Esophagus muscularis mucosa (tissue), 3 donors: ENCODE measurements around the gene KANK3.
"Not testable (repeated sequence)": the region's sequence is repeated elsewhere in the genome, so short reads cannot be mapped to it uniquely, and the experiment has no call there.

Experiments used
- POLR2A ChIP-seq: fragments of 450-650 bp; IDR thresholded peaks from one replicate; pipeline ENCODE4 v1.6.1; 2017; ENCODE audit warnings: antibody characterized with exemption, moderate library complexity, mild to moderate bottlenecking, low read depth
- TF ChIP-seq, protein P1 (sequence below), 3 experiments: fragments of 200-600 bp in 2 of 3; fragments of 450-650 bp in 1 of 3; sonication (generic) in 2 of 3; IDR thresholded peaks; one replicate each; pipeline ENCODE4 v1.5.1; 2017 to 2019; ENCODE audit warnings: antibody characterized with exemption in 3 of 3, mild to moderate bottlenecking in 2 of 3, moderate library complexity in 1 of 3

DNA sequence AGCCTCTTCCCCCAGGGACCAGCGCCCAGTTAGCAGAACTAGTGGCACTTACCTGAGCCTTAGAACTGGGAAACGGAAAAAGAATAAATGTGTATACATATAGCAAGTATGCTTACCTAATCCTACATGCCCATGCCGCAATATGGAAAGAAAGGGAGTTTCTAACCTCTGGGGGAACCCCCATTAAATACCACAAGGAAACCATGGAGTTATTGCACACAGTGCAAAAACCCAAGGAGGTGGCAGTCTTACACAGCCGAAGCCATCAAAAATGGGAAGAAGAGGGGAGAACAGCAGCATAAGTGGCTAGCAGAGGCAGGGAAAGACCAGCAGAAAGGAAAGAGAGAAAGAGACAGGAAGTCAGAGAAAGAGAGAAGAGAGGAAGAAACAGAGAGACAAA is 41.5 kb upstream of the KANK3 start:
- TF ChIP-seq, protein P1, sequence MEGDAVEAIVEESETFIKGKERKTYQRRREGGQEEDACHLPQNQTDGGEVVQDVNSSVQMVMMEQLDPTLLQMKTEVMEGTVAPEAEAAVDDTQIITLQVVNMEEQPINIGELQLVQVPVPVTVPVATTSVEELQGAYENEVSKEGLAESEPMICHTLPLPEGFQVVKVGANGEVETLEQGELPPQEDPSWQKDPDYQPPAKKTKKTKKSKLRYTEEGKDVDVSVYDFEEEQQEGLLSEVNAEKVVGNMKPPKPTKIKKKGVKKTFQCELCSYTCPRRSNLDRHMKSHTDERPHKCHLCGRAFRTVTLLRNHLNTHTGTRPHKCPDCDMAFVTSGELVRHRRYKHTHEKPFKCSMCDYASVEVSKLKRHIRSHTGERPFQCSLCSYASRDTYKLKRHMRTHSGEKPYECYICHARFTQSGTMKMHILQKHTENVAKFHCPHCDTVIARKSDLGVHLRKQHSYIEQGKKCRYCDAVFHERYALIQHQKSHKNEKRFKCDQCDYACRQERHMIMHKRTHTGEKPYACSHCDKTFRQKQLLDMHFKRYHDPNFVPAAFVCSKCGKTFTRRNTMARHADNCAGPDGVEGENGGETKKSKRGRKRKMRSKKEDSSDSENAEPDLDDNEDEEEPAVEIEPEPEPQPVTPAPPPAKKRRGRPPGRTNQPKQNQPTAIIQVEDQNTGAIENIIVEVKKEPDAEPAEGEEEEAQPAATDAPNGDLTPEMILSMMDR (IDR thresholded peaks at IDR 0.05) = not testable (repeated sequence)
- TF ChIP-seq POLR2A = not testable (repeated sequence)
